Ovary (tissue), 3 donors: ENCODE results near the gene TRIM49D2.
"Not testable (repeated sequence)": the region's sequence is repeated elsewhere in the genome, so short reads cannot be mapped to it uniquely, and the experiment has no call there.

Source experiments
- POLR2A ChIP-seq: fragments of 450-650 bp; IDR thresholded peaks from one replicate; pipeline ENCODE4 v1.6.1; 2017; ENCODE audit warnings: antibody characterized with exemption, mild to moderate bottlenecking, moderate library complexity
- TF ChIP-seq, protein P1 (sequence below), 3 donors: fragments of 450-650 bp in 2 of 3; fragments of 200-600 bp in 1 of 3; IDR thresholded peaks; one replicate each; pipeline versions ENCODE4 v1.5.1 to v1.8.0; 2016 to 2022; ENCODE audit warnings: antibody characterized with exemption in 3 of 3, mild to moderate bottlenecking in 1 of 3
- donor health status: DM: no; HTN: no; CAD: no.

DNA sequence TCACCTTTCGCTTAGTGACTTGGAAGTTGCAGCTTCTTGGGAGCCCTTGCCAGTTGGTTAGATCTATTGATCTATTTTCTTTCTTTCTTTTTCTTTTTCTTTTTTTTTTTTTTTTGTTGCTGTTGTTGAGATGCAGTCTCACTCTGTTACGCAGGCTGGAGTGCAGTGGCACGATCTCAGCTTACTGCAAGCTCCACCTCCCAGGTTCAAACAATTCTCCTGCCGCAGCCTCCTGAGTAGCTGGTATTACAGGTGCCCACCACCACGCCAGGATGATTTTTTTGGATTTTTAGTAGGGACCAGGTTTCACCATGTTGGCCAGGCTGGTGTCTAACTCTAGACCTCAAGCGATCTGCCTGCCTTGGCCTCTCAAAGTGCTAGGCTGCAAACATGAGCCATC lies 46.4 kb upstream of the TRIM49D2 start:
- TF ChIP-seq, protein P1, sequence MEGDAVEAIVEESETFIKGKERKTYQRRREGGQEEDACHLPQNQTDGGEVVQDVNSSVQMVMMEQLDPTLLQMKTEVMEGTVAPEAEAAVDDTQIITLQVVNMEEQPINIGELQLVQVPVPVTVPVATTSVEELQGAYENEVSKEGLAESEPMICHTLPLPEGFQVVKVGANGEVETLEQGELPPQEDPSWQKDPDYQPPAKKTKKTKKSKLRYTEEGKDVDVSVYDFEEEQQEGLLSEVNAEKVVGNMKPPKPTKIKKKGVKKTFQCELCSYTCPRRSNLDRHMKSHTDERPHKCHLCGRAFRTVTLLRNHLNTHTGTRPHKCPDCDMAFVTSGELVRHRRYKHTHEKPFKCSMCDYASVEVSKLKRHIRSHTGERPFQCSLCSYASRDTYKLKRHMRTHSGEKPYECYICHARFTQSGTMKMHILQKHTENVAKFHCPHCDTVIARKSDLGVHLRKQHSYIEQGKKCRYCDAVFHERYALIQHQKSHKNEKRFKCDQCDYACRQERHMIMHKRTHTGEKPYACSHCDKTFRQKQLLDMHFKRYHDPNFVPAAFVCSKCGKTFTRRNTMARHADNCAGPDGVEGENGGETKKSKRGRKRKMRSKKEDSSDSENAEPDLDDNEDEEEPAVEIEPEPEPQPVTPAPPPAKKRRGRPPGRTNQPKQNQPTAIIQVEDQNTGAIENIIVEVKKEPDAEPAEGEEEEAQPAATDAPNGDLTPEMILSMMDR (IDR thresholded peaks at IDR 0.05): not testable (repeated sequence)
- TF ChIP-seq POLR2A: not testable (repeated sequence)
